GM18502 (cell line): ENCODE results near the gene PTPN7.
"Not testable (repeated sequence)": the region's sequence is repeated elsewhere in the genome, so short reads cannot be mapped to it uniquely, and the experiment has no call there.

Source experiments
- ATAC-seq: cut with Tn5 transposase; IDR thresholded peaks from one replicate; pipeline ENCODE4 v1.9.1; 2021; ENCODE audit warnings: mild to moderate bottlenecking; ENCODE audit not compliant: unreplicated experiment, poor library complexity

The PTPN7 gene

GRCh38 chr1:202160377-202160940 lies at the start of gene PTPN7:
PTPN7 (minus strand) TSS chr1:202160602; CDS start chr1:202159402, 1,200 bp downstream.
- ATAC-seq: peak; percentile 56

DNA sequence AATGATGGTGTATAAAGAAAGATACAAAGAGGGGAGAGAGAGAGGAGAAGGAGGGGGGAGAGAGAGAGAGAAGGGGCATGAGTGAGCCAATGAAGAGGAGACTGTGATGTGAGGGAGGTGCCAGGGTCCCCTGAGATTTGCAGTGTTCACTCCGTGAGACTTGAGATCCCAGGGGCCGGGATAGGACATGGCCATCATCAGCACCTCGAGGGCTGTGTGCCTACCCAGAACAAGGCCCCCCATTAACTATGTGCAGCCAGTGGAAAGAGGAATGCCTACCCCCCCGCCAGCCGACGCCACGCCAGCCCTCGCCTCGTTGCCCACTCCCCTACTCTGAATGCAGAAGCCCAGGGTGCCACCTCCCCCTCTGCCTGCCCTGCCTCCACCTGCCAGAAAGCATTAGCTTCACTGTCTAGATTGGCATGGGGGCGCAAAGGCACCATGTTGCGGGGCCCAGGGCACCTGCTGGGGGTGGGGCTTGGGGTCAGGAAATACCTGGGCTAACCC lies 48.0 kb upstream of the PTPN7 start:
- ATAC-seq: no peak

DNA sequence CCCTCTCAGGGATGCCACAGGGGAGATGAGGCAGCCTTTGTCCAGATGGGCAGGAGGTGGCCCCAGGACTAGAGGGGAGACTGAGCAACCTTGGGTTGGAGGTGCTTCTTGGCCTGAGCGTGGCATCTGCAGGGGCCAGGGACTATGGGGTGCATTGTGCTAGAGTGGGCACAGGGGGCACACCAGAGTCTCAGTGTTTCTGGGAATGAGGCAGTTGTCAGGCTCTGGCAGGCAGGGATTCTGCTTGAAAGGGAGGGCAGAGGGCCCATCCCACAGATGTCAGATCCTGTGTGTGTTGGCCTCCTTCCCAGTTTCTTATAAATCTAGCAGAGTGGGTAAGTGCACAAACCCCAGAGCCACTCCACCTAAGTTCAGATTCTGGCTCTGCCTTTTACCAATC lies 46.9 kb upstream of the PTPN7 start:
- ATAC-seq: no peak

DNA sequence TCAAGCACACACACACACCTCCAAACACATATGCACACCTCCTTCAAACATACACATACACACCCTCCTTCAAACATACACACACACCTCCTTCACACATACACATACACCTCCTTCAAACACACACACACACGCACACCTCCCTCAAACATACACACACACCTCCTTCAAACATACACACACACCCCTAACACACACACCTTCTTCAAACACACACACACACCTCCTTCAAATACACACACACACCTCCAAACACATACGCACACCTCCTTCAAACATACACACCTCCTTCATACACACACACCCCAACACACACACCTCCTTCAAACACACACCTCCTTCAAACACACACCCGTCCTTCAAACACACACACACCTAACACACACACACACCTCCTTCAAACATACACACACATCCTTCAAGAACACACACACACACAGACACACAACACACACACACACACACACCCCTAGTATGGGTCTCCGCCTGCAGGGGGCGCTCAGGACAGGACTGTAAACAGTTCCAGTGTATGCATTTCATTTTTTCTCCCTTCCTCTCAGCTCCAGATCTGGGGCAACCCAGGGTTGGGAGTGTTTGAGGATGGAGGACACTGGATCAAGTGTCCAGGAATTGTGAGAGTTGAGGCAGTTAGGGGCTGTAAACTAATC lies 45.3 kb upstream of the PTPN7 start:
- no peak for ATAC-seq

GRCh38 chr1:202204065-202204464 lies 43.7 kb upstream of the PTPN7 start:
- no peak for ATAC-seq

- ATAC-seq: no peak
These were observed 43.0 kb upstream of the PTPN7 start for GRCh38 chr1:202203238-202204039.

- ATAC-seq: no peak
These were observed 42.2 kb upstream of the PTPN7 start for GRCh38 chr1:202202500-202203168.

DNA sequence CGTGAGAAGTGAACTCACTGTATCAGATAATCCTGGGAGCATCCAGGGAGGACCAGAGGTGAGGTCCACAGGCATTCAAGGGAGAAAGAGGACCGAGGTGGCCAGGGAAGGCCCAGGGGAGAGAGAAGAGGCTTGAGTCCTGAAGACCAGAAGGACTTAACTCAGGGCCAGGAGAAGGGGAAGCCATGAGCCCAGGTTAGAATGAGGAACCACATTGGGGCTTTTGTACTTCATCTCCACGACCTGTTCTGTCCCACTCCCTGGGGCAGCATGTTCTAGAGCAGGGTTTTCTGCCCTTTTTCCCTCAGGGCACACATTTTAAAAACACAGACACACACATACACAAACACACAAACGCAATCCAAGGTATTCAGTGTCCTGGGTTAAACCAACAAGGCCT lies 41.6 kb upstream of the PTPN7 start:
- no peak for ATAC-seq

DNA sequence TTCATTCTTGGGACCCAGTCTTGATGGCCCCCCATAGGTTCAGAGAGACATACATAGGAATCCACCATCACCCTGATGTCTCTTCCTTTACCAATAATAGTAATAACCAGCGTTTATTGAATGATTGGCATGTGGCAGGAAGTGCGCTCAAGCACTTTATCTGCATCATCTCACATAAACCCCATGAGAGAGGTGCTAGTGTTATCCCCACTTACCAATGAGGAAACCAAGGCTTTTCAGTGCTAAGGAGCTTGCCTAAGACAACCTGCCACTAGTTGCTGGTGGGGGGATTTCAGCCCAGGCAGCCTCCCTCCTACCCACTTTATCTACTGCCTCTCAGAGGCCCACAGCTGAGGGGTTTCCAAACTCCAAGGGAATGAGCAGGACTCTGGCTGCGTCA lies 40.9 kb upstream of the PTPN7 start:
- no peak for ATAC-seq

DNA sequence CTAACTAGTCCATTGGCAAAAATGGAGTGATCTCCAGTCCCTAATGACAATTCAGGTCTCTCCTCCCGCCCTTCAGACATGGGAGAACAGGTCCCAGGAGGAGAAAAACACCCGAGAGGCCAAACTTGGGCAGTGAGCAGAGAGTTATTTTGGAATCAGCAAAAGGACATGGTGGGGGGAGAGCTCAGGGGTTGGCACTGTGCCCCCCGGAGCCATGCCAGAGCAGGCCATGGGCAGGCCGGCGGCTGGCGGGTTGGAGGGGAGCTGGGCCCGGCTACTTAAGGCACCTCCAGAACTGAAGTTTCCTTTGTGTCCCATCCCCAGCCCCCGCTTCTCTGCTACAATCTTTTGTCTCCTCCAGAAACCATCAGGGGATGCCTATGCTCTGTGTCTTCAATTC lies 40.3 kb upstream of the PTPN7 start:
- no peak for ATAC-seq

DNA sequence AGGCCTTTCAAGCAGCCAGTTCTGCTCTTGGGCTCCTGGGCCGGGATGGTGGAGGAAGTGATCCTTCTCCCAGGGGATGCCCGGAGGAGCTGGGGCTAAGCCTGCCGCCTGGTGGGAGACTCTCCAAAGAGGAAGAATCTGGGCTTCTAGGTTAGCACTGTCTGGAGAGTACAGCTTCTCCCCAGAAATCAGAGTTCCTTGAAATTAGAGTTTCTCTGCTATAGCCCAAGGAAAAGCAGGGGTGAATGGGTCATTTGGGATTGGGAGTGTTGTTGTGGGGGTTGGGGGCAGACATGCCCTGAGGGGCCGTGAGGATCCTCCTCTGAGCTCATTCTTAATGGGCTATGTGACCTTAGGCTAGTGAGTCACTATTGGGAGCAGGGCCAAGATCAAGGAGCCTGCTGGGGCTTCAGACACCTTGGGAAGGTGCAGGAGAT lies 39.7 kb upstream of the PTPN7 start:
- ATAC-seq: no peak

DNA sequence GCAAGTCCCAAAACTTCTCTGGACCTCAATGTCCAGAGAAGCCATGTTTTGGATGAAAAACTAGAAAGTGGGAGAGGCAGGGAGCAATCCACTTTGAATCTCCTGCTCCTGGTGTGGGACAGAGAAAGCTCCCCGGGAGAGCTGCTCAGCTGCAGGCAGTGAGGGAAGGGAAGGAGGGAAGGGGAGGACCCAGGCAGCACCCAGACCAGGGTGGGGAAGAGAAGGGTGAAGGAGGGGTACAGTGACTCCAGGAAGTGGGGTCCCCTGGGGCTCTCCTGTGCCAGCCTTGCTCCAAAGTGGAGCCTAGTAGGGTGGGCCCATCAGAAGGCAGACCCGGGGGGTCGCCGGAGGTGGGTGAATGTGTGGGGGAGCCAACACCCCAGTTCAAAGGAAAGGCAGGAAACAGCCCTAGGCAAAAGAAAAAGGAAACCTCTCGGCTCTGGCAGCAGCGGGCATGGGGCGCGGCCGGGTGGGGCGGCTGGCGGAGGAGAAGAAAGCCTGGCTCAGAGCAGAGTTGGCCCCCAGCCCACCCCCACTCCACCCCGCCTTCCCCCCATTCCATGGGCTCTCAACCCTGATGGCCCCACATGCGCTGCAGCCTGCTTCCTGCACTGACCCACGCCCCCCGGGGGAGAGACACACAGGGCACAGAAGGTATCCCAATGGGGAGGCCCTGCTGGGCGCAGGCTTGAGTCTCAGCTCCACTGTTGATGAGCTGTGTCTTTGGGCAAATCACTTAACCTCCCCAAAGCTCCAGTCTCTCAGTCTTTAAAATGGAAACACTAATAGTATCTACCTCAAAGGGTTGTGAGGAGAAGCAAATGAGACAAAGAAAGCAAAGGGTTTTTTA lies 38.9 kb upstream of the PTPN7 start:
- no peak for ATAC-seq

DNA sequence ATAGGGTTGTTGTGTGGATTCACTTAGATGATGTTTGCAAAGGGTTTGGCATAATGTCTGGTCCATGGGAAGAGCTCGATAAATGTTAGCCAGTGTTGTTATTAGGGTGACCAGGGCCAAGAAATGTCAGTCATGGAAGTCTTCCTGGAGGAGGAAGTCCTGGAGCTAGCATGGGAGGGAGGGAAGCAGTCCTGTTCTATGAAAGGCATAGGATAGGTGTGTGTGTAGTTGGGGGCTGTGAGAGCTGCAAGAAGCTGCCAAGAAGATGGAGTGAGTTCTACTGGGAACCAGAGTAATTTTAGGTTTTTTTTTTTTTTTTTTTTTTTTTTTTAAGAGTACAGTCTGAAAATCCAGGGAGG lies 37.9 kb upstream of the PTPN7 start:
- ATAC-seq: no peak

- no peak for ATAC-seq
These were observed 37.4 kb upstream of the PTPN7 start for GRCh38 chr1:202197653-202198365.

DNA sequence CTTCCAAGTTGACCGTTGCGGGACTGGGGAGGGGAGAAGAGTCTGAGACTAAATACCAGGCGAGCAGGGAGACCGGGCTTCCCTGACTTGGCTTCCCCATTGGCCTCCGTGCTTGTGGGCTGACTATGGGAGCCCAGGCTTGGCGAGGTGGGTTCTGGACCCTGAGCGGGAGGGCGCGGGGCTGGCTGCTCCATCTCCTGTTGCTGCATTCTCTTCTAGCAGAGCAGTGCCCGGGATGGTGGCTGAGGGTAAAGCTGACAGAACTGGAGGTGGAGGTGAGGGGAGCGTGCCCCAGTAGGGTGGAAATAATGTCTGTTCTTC lies 33.9 kb upstream of the PTPN7 start:
- ATAC-seq: no peak

GRCh38 chr1:202193614-202194327 lies 33.4 kb upstream of the PTPN7 start, which contains the start of gene LGR6:
LGR6 (plus strand) TSS chr1:202193799; CDS start chr1:202193990, 191 bp downstream.
- ATAC-seq: no peak

DNA sequence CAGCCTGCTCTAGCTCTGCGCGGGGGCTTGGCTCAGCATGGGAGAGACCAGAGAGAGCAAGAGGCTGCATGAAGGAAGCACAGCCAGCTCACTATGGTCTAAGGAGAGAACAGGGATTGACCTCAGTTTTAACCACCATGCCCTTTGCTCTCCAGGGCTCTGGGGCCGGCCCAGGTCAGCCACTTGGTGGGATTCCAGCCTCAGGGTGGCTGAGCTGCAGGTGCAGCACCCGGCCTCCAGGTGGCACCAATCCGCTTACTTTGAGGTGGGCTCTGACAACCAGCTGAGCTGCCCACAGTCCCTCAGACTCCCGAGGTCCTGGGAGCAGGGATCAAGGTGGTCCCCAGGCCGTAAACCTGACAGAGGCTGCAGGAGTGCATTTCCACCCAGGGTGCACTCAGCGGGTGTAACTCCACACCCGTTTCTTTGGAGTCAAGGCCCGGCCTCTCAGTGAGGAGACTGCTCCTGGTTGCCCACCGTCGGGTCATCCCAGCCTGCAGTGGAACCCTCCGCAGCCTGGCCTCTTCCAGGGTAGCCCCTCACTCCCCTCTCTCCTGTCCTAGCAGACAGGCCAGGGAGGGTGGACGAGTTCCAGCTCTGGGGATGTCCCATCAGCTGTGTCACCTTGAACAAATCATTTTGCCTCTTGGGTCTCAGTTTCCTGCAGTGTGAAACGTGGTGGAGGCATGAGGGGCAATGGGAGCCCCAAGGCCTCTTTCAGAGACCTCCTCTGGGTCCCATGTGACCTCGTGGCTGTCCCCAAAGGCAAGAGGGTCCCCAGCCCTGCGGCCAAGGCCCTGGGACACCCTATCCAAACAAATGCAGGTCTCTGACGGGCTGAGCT lies 32.6 kb upstream of the PTPN7 start:
- no peak for ATAC-seq

DNA sequence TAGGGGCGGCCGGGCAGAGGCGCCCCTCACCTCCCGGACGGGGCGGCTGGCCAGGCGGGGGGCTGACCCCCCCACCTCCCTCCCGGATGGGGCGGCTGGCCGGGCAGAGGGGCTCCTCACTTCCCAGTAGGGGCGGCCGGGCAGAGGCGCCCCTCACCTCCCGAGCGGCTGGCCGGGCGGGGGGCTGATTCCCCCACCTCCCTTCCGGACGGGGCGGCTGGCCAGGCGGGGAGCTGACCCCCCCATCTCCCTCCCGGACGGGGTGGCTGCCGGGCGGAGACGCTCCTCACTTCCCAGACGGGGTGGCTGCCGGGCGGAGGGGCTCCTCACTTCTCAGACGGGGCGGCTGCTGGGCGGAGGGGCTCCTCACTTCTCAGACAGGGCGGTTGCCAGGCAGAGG lies 31.0 kb upstream of the PTPN7 start:
- not testable (repeated sequence) for ATAC-seq
